ENCODE results near the gene HGS.

DNA sequence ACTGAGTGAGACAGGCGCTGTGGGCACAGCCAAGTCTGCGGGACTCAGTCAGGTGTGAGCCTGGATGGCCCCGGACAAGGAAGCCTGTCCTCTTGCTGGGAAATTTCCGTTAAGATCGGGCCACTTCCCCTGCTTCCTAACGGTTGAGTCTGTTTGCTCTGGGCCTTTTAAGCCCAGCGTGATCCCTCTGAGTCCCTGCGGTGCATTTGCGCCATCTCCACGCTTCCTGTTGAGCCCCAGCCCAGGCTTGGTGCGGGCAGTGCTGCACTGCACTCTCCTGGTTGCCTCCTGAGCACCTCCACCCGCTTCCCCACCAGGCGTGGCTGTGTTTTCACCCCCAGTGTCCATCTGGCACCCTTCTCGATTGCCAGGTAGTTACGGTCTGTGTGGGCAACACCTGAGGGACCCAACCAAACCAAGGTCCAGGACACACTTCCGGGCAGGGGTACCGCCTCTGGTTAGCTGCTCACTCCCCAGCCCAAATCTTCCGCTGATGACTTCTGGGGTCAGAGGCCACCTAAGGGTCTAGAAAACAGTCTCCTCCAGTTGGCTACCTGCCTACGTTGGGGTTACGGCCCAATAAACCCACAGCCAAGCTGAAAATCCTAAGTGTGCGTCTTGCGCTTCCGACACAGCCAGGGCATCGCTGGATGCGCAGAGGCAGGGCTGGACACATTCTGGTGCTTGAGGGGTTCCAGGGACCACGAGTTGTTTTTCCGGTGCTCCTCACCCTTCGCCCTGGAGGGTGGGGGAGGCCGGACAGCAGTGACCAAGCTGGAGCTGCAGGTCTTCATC, 26.9 kb downstream of the HGS start:
- TF ChIP-seq, protein P1, sequence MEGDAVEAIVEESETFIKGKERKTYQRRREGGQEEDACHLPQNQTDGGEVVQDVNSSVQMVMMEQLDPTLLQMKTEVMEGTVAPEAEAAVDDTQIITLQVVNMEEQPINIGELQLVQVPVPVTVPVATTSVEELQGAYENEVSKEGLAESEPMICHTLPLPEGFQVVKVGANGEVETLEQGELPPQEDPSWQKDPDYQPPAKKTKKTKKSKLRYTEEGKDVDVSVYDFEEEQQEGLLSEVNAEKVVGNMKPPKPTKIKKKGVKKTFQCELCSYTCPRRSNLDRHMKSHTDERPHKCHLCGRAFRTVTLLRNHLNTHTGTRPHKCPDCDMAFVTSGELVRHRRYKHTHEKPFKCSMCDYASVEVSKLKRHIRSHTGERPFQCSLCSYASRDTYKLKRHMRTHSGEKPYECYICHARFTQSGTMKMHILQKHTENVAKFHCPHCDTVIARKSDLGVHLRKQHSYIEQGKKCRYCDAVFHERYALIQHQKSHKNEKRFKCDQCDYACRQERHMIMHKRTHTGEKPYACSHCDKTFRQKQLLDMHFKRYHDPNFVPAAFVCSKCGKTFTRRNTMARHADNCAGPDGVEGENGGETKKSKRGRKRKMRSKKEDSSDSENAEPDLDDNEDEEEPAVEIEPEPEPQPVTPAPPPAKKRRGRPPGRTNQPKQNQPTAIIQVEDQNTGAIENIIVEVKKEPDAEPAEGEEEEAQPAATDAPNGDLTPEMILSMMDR (IDR thresholded peaks at IDR 0.05; ENCODE audit: insufficient read depth, low read length), result no peak
- TF ChIP-seq POLR2AphosphoS5 (IDR thresholded peaks at IDR 0.05; ENCODE audit: low read depth), result peak; percentile 94
